Activated T-helper 1 cell treated with anti-CD3 and anti-CD28 coated beads, Interleukin-12 subunit alpha, Interleukin-12 subunit beta, Interleukin-2, Interleukin-4 antibody, amounts not matched to agents 30 ng/mL and 10 ng/mL and 1 ng/mL, durations not matched to agents 14 hours and 24 hours and 36 hours (primary cell): ENCODE data around the gene PFKP. TPM values are rescaled to one million over a fixed set of nuclear protein-coding genes. Genes with fewer than 3 reads are reported as not detected.
A peak's percentile ranks its signal among the peaks of the same experiment; 100 is the strongest.

Experiments used
- DNase-seq: peaks from one replicate; pipeline ENCODE4 v3.0.0; 2021; ENCODE audit warnings: low spot score
- H3K27ac Mint-ChIP-seq: one replicate; pipeline ENCODE4 v1.8.0; 2021; ENCODE audit warnings: mild to moderate bottlenecking, mixed read lengths
- H3K27me3 Mint-ChIP-seq: one replicate; pipeline ENCODE4 v1.8.0; 2022; ENCODE audit warnings: mild to moderate bottlenecking, moderate library complexity, mixed read lengths; ENCODE audit not compliant: insufficient read depth
- H3K36me3 Mint-ChIP-seq: one replicate; pipeline ENCODE4 v1.8.0; 2021; ENCODE audit warnings: low read depth, mixed read lengths
- H3K4me1 Mint-ChIP-seq: one replicate; pipeline ENCODE4 v1.8.0; 2021; ENCODE audit warnings: low read depth, mixed read lengths
- H3K4me3 Mint-ChIP-seq: one replicate; pipeline ENCODE4 v1.8.0; 2021; ENCODE audit warnings: mild to moderate bottlenecking, moderate library complexity, mixed read lengths
- H3K9me3 Mint-ChIP-seq: one replicate; pipeline ENCODE4 v1.8.0; 2021; ENCODE audit warnings: mixed read lengths
- intact Hi-C: fragments of 100-400 bp; cut with micrococcal nuclease; formaldehyde crosslinking; loops from one replicate; pipeline ENCODE4 v1.15.1; 2024
- total RNA-seq: library from RNA; stranded (reverse); gene quantifications from 2 replicates; pipeline ENCODE4 v1.2.3, GENCODE V29; 2022

PFKP gene
- total RNA-seq, 1 donor from 2014 or later = 264 TPM

- Mint-ChIP-seq H3K27ac (no peak overlapping the region), H3K9me3 (no peaks in the 10 kb centered on the region), H3K36me3 (peaks cover 62% of the 10 kb centered on the region), H3K4me3 (no peak overlapping the region), H3K4me1 (no peaks in the 10 kb centered on the region), H3K27me3 (no peaks in the 10 kb centered on the region)
- DNase-seq = no peak
- intact Hi-C loops = no loop called here
Measured at GRCh38 chr10:3108033-3108432, 40.7 kb downstream of the PFKP start.

DNA sequence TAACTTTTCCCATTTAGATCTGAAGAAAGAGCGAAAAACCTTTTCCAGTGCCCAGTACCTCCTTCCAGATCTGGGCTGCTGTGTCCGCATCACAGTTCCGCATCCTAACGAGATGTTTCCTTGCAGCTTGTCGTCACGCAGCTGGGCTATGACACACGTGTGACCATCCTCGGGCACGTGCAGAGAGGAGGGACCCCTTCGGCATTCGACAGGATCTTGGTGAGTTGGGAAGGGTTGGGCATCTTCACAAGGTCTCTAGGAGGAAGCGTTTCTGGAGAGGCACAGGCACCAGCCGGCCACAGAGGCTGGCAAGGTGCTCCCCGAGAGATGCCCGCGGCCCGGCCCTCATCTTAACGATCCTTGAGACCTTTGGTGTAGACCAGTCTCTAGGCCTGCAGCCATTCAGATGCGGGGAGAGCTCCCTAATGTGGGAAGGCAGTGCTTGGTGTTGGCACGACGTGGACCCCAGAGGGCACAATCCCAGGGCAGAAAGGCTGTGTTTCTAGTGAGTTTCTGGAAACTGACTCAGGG lies 41.3 kb downstream of the PFKP start:
- H3K4me1 Mint-ChIP-seq = no peaks in the 10 kb centered on the region
- no peak for DNase-seq
- peaks cover 60% of the 10 kb centered on the region for H3K36me3 Mint-ChIP-seq
- H3K4me3 Mint-ChIP-seq = no peak overlapping the region
- no peak overlapping the region for H3K27ac Mint-ChIP-seq
- H3K27me3 Mint-ChIP-seq = no peaks in the 10 kb centered on the region
- no peaks in the 10 kb centered on the region for H3K9me3 Mint-ChIP-seq
- intact Hi-C loops = no loop called here

DNA sequence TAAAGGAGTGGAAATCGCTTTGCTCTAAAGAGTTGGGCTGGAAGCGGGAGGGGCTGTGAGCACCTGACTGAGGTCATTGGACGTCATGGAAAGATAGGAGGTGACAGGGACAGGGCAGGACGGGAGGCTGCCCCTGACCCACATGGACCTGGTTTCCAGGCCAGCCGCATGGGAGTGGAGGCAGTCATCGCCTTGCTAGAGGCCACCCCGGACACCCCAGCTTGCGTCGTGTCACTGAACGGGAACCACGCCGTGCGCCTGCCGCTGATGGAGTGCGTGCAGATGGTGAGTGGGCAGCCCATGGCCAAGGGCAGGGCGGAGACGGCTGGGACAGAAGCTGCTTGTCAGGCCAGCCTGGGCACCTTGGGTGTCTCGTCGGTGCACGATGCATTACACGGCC lies 41.8 kb downstream of the PFKP start:
- peaks cover 59% of the 10 kb centered on the region for H3K36me3 Mint-ChIP-seq
- no peak overlapping the region for H3K4me3 Mint-ChIP-seq
- intact Hi-C loops = no loop called here
- H3K4me1 Mint-ChIP-seq = no peaks in the 10 kb centered on the region
- H3K27me3 Mint-ChIP-seq = no peaks in the 10 kb centered on the region
- H3K9me3 Mint-ChIP-seq = no peaks in the 10 kb centered on the region
- H3K27ac Mint-ChIP-seq = no peak overlapping the region
- no peak for DNase-seq

DNA sequence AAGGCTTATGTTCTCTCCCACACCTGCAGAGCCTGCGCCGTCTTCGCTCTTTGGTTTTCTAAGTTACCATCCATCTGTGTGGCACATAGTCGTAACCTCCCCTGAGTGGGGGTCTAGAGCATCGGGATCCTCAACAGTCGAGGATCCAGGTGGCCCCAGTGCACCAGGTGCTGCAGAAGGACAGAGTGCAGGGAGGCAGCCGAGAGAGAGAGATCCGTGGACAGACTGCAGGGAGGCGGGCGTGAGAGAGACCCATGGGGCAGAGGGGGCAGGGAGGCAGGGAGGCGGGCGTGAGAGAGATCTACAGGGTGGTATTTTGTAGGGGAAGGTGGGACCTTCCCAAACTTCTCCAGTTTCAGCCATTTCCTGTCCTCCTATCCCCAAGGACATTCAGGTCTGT lies 42.3 kb downstream of the PFKP start:
- no peaks in the 10 kb centered on the region for H3K9me3 Mint-ChIP-seq
- no peak overlapping the region for H3K4me3 Mint-ChIP-seq
- no peaks in the 10 kb centered on the region for H3K4me1 Mint-ChIP-seq
- no peak for DNase-seq
- H3K27me3 Mint-ChIP-seq = no peaks in the 10 kb centered on the region
- intact Hi-C loops = no loop called here
- peaks cover 58% of the 10 kb centered on the region for H3K36me3 Mint-ChIP-seq
- no peak overlapping the region for H3K27ac Mint-ChIP-seq

GRCh38 chr10:3110782-3111620 lies 43.7 kb downstream of the PFKP start:
- intact Hi-C loops = no loop called here
- Mint-ChIP-seq H3K36me3 (peaks cover 63% of the 10 kb centered on the region), H3K9me3 (no peaks in the 10 kb centered on the region), H3K27me3 (no peaks in the 10 kb centered on the region), H3K4me3 (no peak overlapping the region), H3K4me1 (no peaks in the 10 kb centered on the region), H3K27ac (no peak overlapping the region)
- no peak for DNase-seq

DNA sequence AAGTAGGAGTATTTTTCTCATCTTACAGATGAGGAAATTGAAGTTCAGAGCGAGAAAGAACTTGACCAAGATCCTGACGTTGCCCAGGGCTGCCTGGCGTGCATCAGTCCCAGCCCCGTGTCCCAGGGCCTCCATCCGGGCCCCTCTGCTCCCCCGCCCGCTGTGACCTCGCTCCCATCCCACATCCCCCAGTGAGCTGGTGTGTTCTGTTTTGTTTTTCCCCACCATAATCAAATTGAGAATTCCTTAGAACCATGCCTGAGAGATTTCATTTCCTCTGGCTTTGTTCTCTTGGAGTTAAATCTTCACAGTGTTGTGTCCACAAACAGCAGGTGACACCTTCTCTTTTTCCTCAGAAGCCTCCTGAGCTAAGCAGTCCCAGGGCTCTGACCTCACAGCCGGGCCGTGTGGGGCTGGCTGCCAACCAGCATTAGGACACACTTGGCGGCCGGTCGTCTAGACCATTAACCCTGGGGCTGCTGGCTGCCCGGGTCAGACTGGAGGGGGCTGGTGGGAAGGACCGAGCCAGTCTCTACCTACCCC lies 44.3 kb downstream of the PFKP start:
- intact Hi-C loops = no loop called here
- H3K27me3 Mint-ChIP-seq = no peaks in the 10 kb centered on the region
- DNase-seq = no peak
- H3K4me1 Mint-ChIP-seq = no peaks in the 10 kb centered on the region
- no peaks in the 10 kb centered on the region for H3K9me3 Mint-ChIP-seq
- H3K27ac Mint-ChIP-seq = no peak overlapping the region
- H3K4me3 Mint-ChIP-seq = no peak overlapping the region
- peaks cover 70% of the 10 kb centered on the region for H3K36me3 Mint-ChIP-seq

DNA sequence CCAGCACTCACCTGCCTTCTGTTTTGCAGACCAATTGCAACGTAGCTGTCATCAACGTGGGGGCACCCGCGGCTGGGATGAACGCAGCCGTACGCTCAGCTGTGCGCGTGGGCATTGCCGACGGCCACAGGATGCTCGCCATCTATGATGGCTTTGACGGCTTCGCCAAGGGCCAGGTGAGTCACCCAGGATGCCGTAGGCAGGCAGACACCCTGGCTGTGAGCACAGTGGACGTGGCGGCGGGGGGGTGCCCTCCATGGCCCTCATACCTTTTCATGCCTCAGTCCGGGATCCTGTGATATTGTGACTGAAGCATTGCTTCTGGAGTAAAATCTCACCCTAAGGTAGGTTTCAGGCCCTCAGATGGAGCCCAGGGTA lies 46.0 kb downstream of the PFKP start:
- Mint-ChIP-seq H3K27me3 (no peaks in the 10 kb centered on the region), H3K9me3 (no peaks in the 10 kb centered on the region), H3K4me3 (no peak overlapping the region), H3K27ac (peak overlapping the region; percentile 19), H3K4me1 (no peaks in the 10 kb centered on the region), H3K36me3 (peaks cover 65% of the 10 kb centered on the region)
- intact Hi-C loops = no loop called here
- no peak for DNase-seq

GRCh38 chr10:3115685-3116084 lies 48.3 kb downstream of the PFKP start:
- no peak for DNase-seq

GRCh38 chr10:3116508-3117100 lies 49.3 kb downstream of the PFKP start:
- no peaks in the 10 kb centered on the region for H3K9me3 Mint-ChIP-seq
- no peak overlapping the region for H3K4me3 Mint-ChIP-seq
- H3K36me3 Mint-ChIP-seq = peaks cover 60% of the 10 kb centered on the region
- intact Hi-C loops = no loop called here
- H3K27ac Mint-ChIP-seq = no peak overlapping the region
- DNase-seq = no peak
- no peaks in the 10 kb centered on the region for H3K4me1 Mint-ChIP-seq
- no peaks in the 10 kb centered on the region for H3K27me3 Mint-ChIP-seq

More at GRCh38 chr10:3115685-3116084, 48.3 kb downstream of the PFKP start:
- Mint-ChIP-seq H3K27me3 (no peaks in the 10 kb centered on the region), H3K36me3 (peaks cover 64% of the 10 kb centered on the region), H3K27ac (no peak overlapping the region), H3K4me3 (no peak overlapping the region), H3K9me3 (no peaks in the 10 kb centered on the region), H3K4me1 (no peaks in the 10 kb centered on the region)
- intact Hi-C loops = no loop called here

DNA sequence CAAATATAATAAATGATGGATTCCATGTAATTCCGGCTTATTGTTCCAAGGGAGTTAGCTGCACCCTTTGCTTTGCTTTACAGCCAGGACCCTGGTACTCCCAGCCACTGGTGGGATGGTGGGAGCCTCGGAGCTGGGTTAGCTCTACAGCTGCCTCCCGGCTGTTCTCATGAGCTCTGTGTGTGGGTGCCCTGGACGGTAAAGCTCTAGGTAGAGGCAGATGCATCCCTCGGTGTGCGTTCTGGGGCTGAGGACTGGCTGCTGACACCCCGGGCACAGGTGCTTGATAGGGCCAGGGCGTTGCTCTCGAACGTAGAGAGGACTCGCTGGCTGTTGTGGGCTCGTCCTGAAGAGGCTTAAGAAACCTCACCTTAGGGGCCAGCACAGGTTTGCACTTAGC lies 50.1 kb downstream of the PFKP start:
- H3K36me3 Mint-ChIP-seq = peaks cover 64% of the 10 kb centered on the region
- intact Hi-C loops = no loop called here
- no peaks in the 10 kb centered on the region for H3K9me3 Mint-ChIP-seq
- no peak overlapping the region for H3K27ac Mint-ChIP-seq
- no peaks in the 10 kb centered on the region for H3K4me1 Mint-ChIP-seq
- no peaks in the 10 kb centered on the region for H3K27me3 Mint-ChIP-seq
- DNase-seq = no peak
- H3K4me3 Mint-ChIP-seq = no peak overlapping the region

DNA sequence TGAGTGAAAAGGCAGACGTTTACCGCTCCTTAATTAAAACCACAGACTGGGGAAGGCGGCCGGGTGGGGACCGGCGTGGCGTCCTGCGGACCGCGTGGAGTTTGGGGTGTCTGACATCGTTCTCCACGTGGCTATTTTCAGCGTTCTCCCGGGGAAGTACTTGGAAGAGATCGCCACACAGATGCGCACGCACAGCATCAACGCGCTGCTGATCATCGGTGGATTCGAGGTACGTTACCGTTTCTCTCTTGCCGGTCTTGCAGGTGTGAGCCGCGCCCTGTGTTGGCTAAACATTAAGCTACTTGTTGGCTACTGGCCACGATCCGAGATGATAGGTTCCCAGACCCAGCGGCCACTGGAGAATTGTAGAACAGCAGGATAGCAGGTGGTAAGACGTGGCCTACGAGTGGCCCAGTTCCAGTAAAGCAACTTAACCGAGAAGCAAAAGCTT lies 51.3 kb downstream of the PFKP start:
- no peak overlapping the region for H3K27ac Mint-ChIP-seq
- no peak for DNase-seq
- no peaks in the 10 kb centered on the region for H3K27me3 Mint-ChIP-seq
- peaks cover 65% of the 10 kb centered on the region for H3K36me3 Mint-ChIP-seq
- H3K9me3 Mint-ChIP-seq = no peaks in the 10 kb centered on the region
- H3K4me1 Mint-ChIP-seq = no peaks in the 10 kb centered on the region
- H3K4me3 Mint-ChIP-seq = no peak overlapping the region
- intact Hi-C loops = no loop called here

- intact Hi-C loops = no loop called here
- H3K4me3 Mint-ChIP-seq = no peak overlapping the region
- no peak for DNase-seq
- H3K36me3 Mint-ChIP-seq = peaks cover 60% of the 10 kb centered on the region
- H3K27me3 Mint-ChIP-seq = no peaks in the 10 kb centered on the region
- H3K9me3 Mint-ChIP-seq = no peaks in the 10 kb centered on the region
- H3K4me1 Mint-ChIP-seq = no peaks in the 10 kb centered on the region
- no peak overlapping the region for H3K27ac Mint-ChIP-seq
Measured at GRCh38 chr10:3119796-3120459, 52.6 kb downstream of the PFKP start.

DNA sequence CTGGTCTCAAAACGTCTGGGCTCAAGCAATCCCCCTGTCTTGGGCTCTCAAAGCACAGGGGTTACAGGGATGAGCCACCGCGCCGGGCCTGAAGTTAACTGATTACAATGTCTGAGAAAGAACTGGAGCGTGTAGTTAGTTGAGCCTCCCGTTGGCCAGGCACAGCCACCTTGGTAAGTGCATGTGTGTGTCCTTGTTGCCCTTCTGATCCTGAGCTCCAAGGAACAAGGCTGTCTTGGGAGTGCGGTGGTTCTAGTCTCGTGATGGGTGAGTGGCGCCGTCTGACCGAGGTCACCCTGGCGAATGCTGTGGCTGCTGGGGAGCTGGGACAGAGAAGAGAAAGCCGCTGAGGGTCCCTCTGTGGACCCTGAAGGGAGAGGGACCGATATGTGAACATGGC lies 54.7 kb downstream of the PFKP start:
- no peak overlapping the region for H3K27ac Mint-ChIP-seq
- H3K4me1 Mint-ChIP-seq = no peaks in the 10 kb centered on the region
- intact Hi-C loops = no loop called here
- peaks cover 44% of the 10 kb centered on the region for H3K36me3 Mint-ChIP-seq
- no peak overlapping the region for H3K4me3 Mint-ChIP-seq
- no peaks in the 10 kb centered on the region for H3K27me3 Mint-ChIP-seq
- DNase-seq = no peak
- H3K9me3 Mint-ChIP-seq = no peaks in the 10 kb centered on the region
